ENCODE results near the gene DKC1.

The DKC1 gene

DNA sequence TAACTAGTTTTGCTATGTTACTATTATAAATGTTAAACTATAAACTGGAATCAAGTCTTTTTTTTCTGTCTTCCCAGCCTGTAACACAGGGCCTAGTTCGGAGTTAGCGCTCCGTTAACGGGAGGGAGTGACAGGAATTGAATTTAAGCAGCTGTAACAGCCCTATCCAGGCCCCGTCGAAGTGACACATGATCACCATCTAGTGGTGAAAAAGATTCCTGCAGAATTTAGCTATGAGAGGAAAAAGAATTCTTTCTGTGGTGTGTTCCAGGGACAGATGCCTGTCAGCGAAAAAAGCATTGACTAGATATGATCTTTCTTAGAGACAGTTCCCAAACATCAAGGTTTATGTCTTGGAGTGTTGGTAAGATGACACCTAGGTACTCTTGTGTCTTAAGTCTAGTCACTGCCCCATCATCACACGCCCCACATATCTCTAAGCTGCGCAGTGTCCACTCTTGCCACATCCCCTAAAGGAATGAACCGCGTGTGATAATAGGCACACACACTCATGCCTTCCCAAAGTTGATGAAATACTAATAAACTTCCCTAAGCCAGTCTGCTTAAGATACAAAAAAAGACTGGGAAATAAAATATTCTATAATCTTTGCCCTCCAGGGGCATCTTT lies 13.8 kb upstream of the DKC1 start:
- TF ChIP-seq EZH2phosphoT487 (IDR thresholded peaks at IDR 0.05; ENCODE audit: borderline replicate concordance, low read length): no peak
- TF ChIP-seq, protein P1, sequence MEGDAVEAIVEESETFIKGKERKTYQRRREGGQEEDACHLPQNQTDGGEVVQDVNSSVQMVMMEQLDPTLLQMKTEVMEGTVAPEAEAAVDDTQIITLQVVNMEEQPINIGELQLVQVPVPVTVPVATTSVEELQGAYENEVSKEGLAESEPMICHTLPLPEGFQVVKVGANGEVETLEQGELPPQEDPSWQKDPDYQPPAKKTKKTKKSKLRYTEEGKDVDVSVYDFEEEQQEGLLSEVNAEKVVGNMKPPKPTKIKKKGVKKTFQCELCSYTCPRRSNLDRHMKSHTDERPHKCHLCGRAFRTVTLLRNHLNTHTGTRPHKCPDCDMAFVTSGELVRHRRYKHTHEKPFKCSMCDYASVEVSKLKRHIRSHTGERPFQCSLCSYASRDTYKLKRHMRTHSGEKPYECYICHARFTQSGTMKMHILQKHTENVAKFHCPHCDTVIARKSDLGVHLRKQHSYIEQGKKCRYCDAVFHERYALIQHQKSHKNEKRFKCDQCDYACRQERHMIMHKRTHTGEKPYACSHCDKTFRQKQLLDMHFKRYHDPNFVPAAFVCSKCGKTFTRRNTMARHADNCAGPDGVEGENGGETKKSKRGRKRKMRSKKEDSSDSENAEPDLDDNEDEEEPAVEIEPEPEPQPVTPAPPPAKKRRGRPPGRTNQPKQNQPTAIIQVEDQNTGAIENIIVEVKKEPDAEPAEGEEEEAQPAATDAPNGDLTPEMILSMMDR (IDR thresholded peaks at IDR 0.05; ENCODE audit: low read depth, low read length, poor library complexity, severe bottlenecking): peak; percentile 67
- Histone ChIP-seq H3K4me2 (ENCODE audit: low read length) (peak overlapping the region; percentile 60), H3K27me3 (ENCODE audit: control insufficient read depth, low read length) (no peaks in the 10 kb centered on the region), H3K27ac (ENCODE audit: low read depth, low read length) (no peak overlapping the region), H3F3A (ENCODE audit: control insufficient read depth, insufficient read depth) (no peaks in the 10 kb centered on the region), H3K4me1 (ENCODE audit: control insufficient read depth, low read length) (peaks cover 44% of the 10 kb centered on the region), H3K4me3 (ENCODE audit: low read length) (no peak overlapping the region), H3K79me2 (ENCODE audit: control insufficient read depth, low read length) (no peaks in the 10 kb centered on the region; the same call in 1 of the 2 replicates), H4K20me1 (ENCODE audit: control insufficient read depth, insufficient read depth, low read depth, low read length) (no peaks in the 10 kb centered on the region), H3K36me3 (ENCODE audit: control insufficient read depth, low read length) (no peaks in the 10 kb centered on the region), H3K9me2 (replicated peaks; ENCODE audit: control insufficient read depth, low read length) (no peaks in the 10 kb centered on the region), H3K9me3 (ENCODE audit: control insufficient read depth, insufficient read depth, low read length) (no peaks in the 10 kb centered on the region)

DNA sequence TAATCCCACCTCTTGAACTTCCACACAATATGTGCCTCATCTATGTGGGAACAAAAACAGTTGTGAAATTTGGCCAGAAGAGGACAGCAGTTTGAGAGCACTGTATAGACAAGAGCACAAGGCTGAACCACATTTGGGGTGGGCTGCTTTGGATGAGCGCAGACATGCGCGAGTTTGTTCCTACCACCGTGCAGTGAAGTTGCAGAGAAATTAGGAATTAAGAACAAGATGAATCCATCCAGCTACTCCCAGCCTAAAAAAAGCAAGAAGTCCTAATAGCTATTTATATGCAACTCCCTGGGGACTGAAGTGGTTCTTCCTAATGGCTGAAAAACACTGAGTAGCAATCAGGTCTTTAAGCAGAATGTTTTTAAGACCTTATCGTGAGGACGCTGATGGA lies 12.8 kb upstream of the DKC1 start:
- Histone ChIP-seq H3K27ac (ENCODE audit: low read depth, low read length) (no peak overlapping the region), H3K79me2 (ENCODE audit: control insufficient read depth, low read length) (no peaks in the 10 kb centered on the region; the same call in 1 of the 2 replicates), H3K27me3 (ENCODE audit: control insufficient read depth, low read length) (no peaks in the 10 kb centered on the region), H3K4me1 (ENCODE audit: control insufficient read depth, low read length) (peaks cover 50% of the 10 kb centered on the region), H4K20me1 (ENCODE audit: control insufficient read depth, insufficient read depth, low read depth, low read length) (no peaks in the 10 kb centered on the region), H3F3A (ENCODE audit: control insufficient read depth, insufficient read depth) (no peaks in the 10 kb centered on the region), H3K4me3 (ENCODE audit: low read length) (peak overlapping the region; percentile 84), H3K4me2 (ENCODE audit: low read length) (peak overlapping the region; percentile 60), H3K9me2 (replicated peaks; ENCODE audit: control insufficient read depth, low read length) (no peaks in the 10 kb centered on the region), H3K36me3 (ENCODE audit: control insufficient read depth, low read length) (no peaks in the 10 kb centered on the region), H3K9me3 (ENCODE audit: control insufficient read depth, insufficient read depth, low read length) (no peaks in the 10 kb centered on the region)
- TF ChIP-seq EZH2phosphoT487 (IDR thresholded peaks at IDR 0.05; ENCODE audit: borderline replicate concordance, low read length): no peak
- TF ChIP-seq, protein P1 (IDR thresholded peaks at IDR 0.05; ENCODE audit: low read depth, low read length, poor library complexity, severe bottlenecking): no peak

DNA sequence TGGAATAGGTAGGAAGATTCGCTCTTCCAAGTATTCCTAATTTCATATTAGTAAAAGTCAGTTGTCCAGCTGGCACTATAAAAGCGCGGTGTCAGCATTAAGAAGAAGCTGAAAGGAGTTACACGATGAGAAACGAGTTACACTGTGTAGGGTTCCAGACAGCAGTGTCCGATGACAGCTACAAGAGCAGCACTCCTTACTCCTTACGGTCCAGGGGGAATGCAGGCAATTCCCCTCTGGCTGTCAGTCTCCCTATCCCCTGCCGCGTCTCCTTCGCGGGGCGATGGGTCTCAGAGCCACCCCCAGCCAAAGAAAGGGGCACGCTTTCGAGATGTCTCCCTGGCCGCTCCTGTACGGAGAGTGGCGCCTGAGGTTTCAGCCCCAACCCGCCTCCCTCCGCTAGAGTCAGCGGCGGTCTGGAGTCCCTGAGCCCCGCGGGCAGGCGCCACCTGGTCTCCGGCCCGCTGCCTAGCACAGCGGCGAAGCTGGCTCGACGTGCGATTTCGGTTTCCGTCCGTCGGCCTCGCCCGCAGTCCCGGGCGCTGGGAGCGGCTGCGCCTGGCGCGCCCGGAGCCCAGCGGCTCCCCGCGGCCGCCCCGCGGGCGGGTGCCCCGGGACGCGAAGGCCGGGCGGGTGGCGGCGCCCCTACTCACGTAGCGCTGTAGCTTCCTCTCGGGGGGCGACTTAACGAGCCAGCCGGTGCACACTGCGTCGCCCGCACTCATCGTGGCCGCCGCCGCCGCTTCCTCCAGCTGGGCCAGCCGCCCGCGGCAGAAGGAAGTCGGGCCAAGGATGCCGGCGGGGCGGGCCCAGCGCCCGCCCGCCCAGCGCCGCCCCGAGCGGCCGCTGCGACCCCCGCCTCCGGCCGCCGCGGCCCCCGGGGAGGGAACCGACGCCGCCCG lies 12.1 kb upstream of the DKC1 start, which contains the start of gene GAB3:
Gene GAB3, minus strand, starts transcription at position 777 of the 902 bp plus-strand sequence. Its CDS starts 52 bp downstream, at position 725.
- H3K27ac ChIP-seq (ENCODE audit: low read depth, low read length): peak within 1 kb of the TSS; percentile 15; the same call in 1 of the 2 replicates
- H3K9me3 ChIP-seq (ENCODE audit: control insufficient read depth, insufficient read depth, low read length): no peaks in the 10 kb centered on the region
- peak within 1 kb of the TSS; percentile 84 for H3K4me3 ChIP-seq (ENCODE audit: low read length)
- no peaks in the 10 kb centered on the region for H3K36me3 ChIP-seq (ENCODE audit: control insufficient read depth, low read length)
- no peaks in the 10 kb centered on the region; the same call in 1 of the 2 replicates for H3K79me2 ChIP-seq (ENCODE audit: control insufficient read depth, low read length)
- H3K4me2 ChIP-seq (ENCODE audit: low read length): peak within 1 kb of the TSS; percentile 68
- H4K20me1 ChIP-seq (ENCODE audit: control insufficient read depth, insufficient read depth, low read depth, low read length): no peaks in the 10 kb centered on the region
- H3K9me2 ChIP-seq (replicated peaks; ENCODE audit: control insufficient read depth, low read length): no peaks in the 10 kb centered on the region
- H3F3A ChIP-seq (ENCODE audit: control insufficient read depth, insufficient read depth): no peaks in the 10 kb centered on the region
- H3K27me3 ChIP-seq (ENCODE audit: control insufficient read depth, low read length): no peaks in the 10 kb centered on the region
- peaks cover 50% of the 10 kb centered on the region for H3K4me1 ChIP-seq (ENCODE audit: control insufficient read depth, low read length)
- TF ChIP-seq, protein P1 (IDR thresholded peaks at IDR 0.05; ENCODE audit: low read depth, low read length, poor library complexity, severe bottlenecking): no peak
- TF ChIP-seq EZH2phosphoT487 (IDR thresholded peaks at IDR 0.05; ENCODE audit: borderline replicate concordance, low read length): no peak
